GM18508 (cell line): ENCODE measurements around the gene CCDC14.
"Not testable (repeated sequence)": the region's sequence is repeated elsewhere in the genome, so short reads cannot be mapped to it uniquely, and the experiment has no call there.

ENCODE experiments used
- ATAC-seq: cut with Tn5 transposase; IDR thresholded peaks from one replicate; pipeline ENCODE4 v1.9.1; 2021; ENCODE audit warnings: moderate number of reproducible peaks; ENCODE audit not compliant: insufficient read depth, unreplicated experiment

CCDC14 gene

GRCh38 chr3:123971406-123971805 is 10.4 kb upstream of the CCDC14 start:
- ATAC-seq, result no peak

- not testable (repeated sequence) for ATAC-seq
Measured at GRCh38 chr3:123967260-123967659, 6.2 kb upstream of the CCDC14 start.

DNA sequence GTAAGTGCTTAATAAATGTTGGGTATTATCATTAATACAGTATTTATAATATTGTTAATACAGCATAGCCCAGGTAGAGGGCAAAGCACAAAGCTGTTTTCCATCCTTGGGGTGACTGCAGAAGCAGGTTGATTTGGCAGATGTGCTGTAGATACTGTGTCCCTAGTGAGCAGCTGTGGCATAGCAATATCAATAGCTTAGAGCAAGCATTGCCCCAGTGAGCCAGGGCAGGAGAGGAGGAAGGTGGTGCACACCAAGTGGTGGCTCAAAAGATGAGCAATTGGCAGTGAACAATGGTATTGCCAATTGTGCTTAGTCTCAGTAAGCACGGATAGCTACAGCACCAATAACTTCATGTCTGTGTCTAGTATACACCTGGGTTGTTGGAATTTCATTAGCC is 5.8 kb upstream of the CCDC14 start:
- ATAC-seq, result not testable (repeated sequence)

DNA sequence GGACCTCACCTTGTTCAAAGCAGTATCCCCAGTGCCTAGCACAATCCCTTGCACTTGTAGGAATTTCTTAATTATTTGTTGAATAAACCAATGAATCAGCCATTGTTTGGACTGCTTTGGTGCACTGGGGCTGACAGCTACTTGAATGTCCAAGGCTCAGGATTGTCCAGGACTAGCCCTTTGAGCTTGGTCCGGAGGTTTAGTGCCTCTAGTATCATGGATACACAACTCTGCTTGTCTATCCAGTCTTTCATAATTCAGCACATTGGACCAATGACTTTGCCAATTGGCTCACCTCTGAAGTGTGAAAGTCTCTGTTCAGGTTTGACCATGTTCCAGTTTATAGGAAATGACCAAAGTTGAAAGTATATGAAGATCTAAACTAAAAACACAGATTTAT is 3.8 kb upstream of the CCDC14 start:
- not testable (repeated sequence) for ATAC-seq

DNA sequence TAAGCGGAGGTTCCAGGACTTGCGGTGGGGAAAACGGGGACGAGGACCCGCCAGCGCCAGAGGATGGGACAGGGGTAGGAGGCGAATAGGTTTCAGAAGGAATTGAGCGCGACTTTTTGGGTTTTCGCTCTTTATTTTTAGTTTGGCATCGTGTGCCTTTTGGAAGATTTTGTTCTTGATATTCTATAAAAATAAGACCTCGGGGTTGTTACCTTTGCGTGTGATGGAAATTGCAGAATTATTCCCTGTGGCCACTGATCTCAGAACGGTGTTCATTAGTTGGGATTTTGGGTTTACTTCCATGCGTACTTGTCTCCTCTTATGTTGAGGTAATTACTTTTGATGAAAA is 453 bp upstream of the CCDC14 start:
- ATAC-seq, result no peak

- no peak for ATAC-seq
Measured at GRCh38 chr3:123953735-123954134, 7.3 kb downstream of the CCDC14 start.

GRCh38 chr3:123952844-123953520 is 8.0 kb downstream of the CCDC14 start:
- ATAC-seq, result no peak

GRCh38 chr3:123951522-123952447 is 9.2 kb downstream of the CCDC14 start:
- no peak for ATAC-seq

DNA sequence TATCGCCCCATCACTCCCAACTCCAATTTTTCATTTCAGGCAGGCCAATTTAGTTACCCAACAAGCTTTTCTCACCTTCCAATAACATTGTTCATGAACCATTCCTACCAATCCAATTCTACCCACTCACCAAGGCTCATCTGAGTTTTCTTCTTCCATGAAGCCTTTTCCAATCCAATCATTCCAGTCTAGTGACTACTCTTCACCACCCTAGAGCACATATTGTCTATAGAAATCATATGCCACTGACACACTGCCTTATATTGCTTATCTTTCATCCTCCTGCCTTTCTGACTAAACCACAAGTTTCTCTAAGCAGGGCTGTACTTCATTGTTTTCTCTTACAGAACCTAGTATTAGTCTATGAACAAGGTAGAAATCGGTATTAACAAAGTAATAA is 11.4 kb downstream of the CCDC14 start:
- no peak for ATAC-seq

GRCh38 chr3:123948449-123948848 is 12.6 kb downstream of the CCDC14 start:
- ATAC-seq, result no peak

GRCh38 chr3:123947482-123947881 is 13.5 kb downstream of the CCDC14 start:
- no peak for ATAC-seq

DNA sequence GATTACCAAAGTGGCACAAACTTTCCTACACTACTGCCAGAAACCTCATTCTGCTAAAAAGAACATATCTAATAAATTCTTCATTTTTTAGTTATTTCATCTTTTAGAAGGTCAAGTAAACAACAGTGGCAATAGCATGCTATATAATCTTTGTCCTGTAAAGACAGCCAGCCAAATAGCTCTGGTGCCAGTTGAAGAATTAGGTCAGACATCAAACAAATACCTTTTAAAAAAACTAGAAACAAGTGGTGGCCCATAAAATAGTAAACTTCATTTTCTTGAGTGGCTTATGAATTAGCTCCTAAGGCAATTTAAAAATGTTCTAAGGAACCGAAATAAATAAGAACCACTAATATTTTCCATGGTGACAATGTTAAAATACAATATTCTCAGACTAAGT is 19.5 kb downstream of the CCDC14 start:
- no peak for ATAC-seq

GRCh38 chr3:123941121-123941520 is 19.9 kb downstream of the CCDC14 start:
- no peak for ATAC-seq

DNA sequence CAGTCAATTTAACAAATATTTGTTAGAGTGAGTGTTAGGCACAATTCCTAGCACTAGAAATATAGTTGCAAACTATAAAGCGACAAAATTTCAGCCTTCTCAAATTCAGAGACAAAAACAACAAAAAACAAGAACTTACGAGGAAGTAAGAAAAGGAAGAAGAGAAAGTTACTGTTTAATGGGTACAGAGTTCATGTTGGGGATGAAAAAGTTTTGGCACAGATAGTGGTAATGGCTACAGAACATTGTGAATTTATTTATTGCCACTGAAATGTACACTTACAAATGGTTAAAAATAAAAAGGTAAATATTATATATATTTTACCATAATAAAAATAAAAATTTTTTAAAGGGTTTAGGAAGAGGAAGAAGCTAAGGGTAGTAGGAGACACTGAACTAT is 21.3 kb downstream of the CCDC14 start:
- ATAC-seq, result no peak

GRCh38 chr3:123936400-123936799 is 24.6 kb downstream of the CCDC14 start:
- no peak for ATAC-seq

DNA sequence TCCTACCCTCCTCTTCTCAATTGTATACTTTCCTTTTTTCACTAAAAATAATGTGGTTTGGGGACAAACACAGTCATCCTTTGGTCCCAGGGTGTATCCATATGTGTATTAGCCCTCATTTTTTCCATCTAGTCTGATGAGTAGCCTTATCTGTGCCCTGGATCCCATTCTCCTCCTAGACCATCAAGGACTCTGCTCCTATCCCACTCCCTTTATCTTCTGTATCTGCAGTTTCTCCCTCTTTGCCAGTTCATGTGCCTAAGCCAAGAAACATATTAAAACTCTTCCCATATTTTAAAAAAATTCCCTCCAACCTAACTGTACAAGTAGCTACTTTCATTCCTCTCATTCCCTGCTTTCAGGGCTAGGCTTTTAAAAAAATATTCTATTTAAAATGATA is 25.2 kb downstream of the CCDC14 start:
- ATAC-seq, result no peak

DNA sequence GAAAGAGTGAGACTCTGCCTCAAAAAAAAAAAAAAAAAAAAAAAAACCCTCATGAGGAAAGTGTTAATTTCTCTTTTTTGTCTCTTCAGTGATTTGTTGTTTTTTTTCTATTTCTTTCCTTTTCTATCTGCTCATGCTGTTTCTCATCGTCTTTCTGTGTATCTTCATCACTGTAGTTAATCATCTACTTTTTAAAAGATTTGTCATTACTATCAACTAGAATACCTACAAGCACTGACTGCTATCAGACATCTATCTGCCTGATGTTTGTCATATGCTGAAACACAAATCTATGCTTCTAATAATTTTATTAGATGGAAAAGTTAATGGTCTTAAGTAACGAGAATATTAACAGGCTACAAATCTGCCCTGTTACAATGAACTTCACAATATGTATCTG is 26.8 kb downstream of the CCDC14 start:
- ATAC-seq, result no peak

DNA sequence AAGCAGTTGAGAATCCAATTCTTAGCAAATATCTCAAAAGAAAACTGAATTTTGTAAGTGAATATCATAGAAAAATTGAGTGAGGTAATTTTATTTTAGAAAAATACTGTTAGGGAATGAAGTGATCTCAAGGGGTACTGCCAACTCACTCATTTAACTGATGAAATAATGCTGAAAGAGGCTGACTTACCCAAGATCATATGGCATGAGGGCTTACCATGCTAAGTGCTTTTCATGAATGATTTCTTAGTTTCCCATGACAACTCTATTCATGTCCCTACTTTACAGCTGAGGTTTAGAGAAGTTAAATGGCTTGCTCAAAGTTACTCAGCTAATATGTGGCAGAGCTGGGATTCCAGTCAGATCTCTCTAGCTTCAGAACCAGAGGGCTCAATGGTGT is 30.6 kb downstream of the CCDC14 start:
- ATAC-seq, result no peak

DNA sequence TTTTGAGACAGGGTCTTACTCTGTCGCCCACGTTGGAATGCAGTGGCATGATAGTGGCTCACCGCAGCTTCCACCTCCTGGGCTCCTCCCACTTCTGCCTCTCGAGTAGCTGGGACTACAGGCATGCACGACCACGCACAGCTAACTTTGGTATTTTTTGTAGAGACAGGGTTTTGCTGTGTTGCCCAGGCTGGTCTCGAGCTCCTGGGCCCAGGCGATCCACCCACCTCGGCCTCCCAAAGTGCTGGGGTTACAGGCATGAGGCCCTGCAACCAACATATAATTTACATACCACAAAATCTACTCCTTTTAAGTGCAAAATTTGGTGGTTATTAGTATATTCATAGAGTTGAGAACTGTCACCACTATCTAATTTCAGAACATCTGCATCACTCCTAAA is 31.7 kb downstream of the CCDC14 start:
- ATAC-seq, result no peak

DNA sequence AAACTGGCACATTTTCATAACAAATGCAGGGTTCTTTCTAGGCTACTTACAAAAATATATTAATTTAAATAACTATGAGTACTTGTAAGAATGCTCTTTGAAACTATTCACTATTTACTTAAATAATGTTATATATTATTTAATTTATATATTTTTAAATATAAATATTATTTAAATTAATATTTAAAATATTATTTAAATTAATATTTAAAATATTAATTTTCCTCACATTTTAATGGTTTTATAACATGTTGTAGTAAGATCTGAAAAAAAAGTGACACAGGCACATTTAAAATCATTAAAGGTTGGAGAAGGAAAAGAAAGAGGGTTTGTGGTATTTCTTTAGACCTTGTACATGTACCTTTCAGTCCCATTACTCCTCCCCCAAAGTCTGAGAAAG is 34.6 kb downstream of the CCDC14 start:
- no peak for ATAC-seq

DNA sequence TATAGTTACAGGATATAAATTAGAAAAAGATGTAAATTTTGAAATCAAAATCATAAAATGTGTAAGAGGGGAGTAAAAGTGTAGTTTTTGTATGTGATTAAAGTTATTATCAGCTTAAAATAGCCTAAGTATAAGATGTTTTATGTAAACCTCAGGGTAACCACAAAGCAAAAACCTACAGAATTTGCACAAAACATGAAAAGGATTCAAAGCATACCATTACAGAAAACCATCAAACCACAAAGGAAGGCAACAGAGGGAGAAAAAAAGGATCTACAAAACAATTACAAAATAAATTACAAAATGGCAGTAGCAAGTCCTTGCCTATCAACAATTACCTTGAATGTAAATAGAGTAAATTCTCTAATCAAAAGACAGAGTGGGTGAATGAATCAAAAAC is 40.2 kb downstream of the CCDC14 start:
- no peak for ATAC-seq

- no peak for ATAC-seq
Measured at GRCh38 chr3:123920383-123920782, 40.6 kb downstream of the CCDC14 start.
